HG03108 (cell line): Measurements from ENCODE around the gene TFF3.

Experiments
- ATAC-seq: cut with Tn5 transposase; IDR thresholded peaks from one replicate; pipeline ENCODE4 v1.9.1; 2021; ENCODE audit warnings: moderate library complexity; ENCODE audit not compliant: unreplicated experiment

The TFF3 gene

GRCh38 chr21:42291751-42292562 is 23.3 kb downstream of the TFF3 start:
- no peak for ATAC-seq

GRCh38 chr21:42291003-42291750 is 24.0 kb downstream of the TFF3 start:
- no peak for ATAC-seq

GRCh38 chr21:42290505-42290904 is 24.7 kb downstream of the TFF3 start:
- ATAC-seq: no peak

GRCh38 chr21:42289926-42290325 is 25.3 kb downstream of the TFF3 start:
- no peak for ATAC-seq

- ATAC-seq: no peak
Measured at GRCh38 chr21:42288962-42289361, 26.2 kb downstream of the TFF3 start.

GRCh38 chr21:42287193-42288083 is 27.8 kb downstream of the TFF3 start:
- ATAC-seq: no peak

GRCh38 chr21:42286416-42286815 is 28.8 kb downstream of the TFF3 start:
- no peak for ATAC-seq

- no peak for ATAC-seq
Measured at GRCh38 chr21:42285569-42286245, 29.5 kb downstream of the TFF3 start.

DNA sequence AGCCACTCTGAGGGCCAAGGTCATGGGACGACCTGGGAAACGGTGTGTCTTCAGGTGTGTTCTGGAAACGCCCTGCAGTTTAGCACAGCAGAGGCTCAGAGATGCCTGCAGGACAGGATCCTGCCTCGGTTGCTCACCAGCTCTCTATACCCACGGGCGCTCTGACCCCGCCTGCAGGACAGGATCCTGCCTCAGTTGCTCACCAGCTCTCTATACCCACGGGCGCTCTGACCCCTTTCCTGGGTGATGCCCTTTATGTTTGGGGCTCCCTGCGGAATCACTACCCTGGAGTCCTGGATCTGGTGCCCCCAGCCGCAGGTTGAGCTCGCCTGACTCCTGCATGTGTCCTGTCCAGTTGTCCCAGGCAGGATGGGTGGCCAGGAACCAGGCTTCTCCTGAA is 32.5 kb downstream of the TFF3 start:
- ATAC-seq: no peak

DNA sequence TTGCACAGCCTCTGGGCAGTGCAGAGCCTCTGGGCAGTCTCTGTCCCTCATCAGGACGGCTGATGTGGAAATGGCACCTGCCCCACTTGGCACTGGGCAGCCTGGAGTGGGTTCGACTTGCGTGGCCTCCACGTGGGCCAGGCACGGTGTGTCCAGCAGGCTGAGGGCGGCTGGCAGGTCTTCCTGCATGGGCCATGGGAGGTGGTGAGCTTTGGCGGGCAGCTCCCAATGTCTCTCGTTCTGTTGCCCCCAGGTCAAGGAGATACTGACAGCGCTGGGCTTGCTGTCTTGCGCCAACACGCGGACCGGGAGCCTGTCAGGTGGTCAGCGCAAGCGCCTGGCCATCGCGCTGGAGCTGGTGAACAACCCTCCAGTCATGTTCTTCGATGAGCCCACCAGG is 33.2 kb downstream of the TFF3 start:
- ATAC-seq: no peak

DNA sequence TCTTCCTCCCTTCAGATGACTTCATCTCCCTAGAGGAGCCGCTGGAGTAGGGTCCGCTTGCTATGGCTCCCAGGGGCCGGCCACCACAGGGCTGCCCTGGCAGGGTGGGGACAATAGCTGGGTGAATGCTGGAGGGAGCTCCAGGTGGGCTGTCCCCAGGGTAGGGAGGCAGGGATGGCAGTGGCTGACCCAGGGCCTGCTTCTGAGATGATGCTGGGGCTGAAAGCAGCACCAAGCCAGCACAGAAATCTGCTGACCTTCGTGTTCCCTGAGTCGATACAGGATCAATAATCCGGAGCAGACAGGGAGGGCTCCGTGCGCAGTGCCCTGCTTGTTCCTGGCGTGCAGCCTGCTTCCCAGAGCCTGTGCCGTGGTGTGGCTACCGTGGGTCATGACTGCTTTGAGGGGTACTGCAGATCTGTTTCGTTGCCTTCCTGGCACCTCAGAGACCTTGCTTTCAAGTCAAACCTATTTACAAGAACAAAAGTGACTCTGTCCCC is 34.0 kb downstream of the TFF3 start:
- no peak for ATAC-seq

GRCh38 chr21:42280356-42281180 is 34.6 kb downstream of the TFF3 start:
- no peak for ATAC-seq

- ATAC-seq: no peak
Measured at GRCh38 chr21:42279888-42280287, 35.3 kb downstream of the TFF3 start.

GRCh38 chr21:42279341-42279871 is 35.8 kb downstream of the TFF3 start:
- ATAC-seq: no peak

GRCh38 chr21:42278451-42279149 is 36.6 kb downstream of the TFF3 start:
- ATAC-seq: no peak

- no peak for ATAC-seq
Measured at GRCh38 chr21:42277593-42277992, 37.6 kb downstream of the TFF3 start.

GRCh38 chr21:42276526-42277154 is 38.6 kb downstream of the TFF3 start:
- no peak for ATAC-seq

GRCh38 chr21:42276076-42276475 is 39.1 kb downstream of the TFF3 start:
- ATAC-seq: no peak
